ENCODE results near the gene DONSON.

DONSON gene

GRCh38 chr21:33549848-33550771, 38.4 kb downstream of the DONSON start:
- H3K36me3 ChIP-seq = peaks cover 88% of the 10 kb centered on the region
- H3K27me3 ChIP-seq (ENCODE audit: insufficient read depth, low read depth, severe bottlenecking) = no peaks in the 10 kb centered on the region
- TF ChIP-seq CTCF (IDR thresholded peaks at IDR 0.05; ENCODE audit: low read depth, low read length) = no peak
- no peaks in the 10 kb centered on the region for H3K9me3 ChIP-seq (ENCODE audit: severe bottlenecking)
- DNase-seq = no peak
- H3K27ac ChIP-seq = no peak overlapping the region
- H3K4me3 ChIP-seq (ENCODE audit: low read depth, low read length) = no peak overlapping the region

GRCh38 chr21:33546086-33546485, 42.4 kb downstream of the DONSON start:
- no peak for DNase-seq
- Histone ChIP-seq H3K4me3 (ENCODE audit: low read depth, low read length) (no peak overlapping the region), H3K27me3 (ENCODE audit: insufficient read depth, low read depth, severe bottlenecking) (no peaks in the 10 kb centered on the region), H3K27ac (no peak overlapping the region), H3K36me3 (peaks cover 75% of the 10 kb centered on the region), H3K9me3 (ENCODE audit: severe bottlenecking) (no peaks in the 10 kb centered on the region)
- TF ChIP-seq CTCF (IDR thresholded peaks at IDR 0.05; ENCODE audit: low read depth, low read length) = no peak

- peak overlapping the region; percentile 96 for H3K4me3 ChIP-seq (ENCODE audit: low read depth, low read length)
- no peaks in the 10 kb centered on the region for H3K9me3 ChIP-seq (ENCODE audit: severe bottlenecking)
- peaks cover 66% of the 10 kb centered on the region for H3K36me3 ChIP-seq
- no peak for TF ChIP-seq CTCF (IDR thresholded peaks at IDR 0.05; ENCODE audit: low read depth, low read length)
- H3K27me3 ChIP-seq (ENCODE audit: insufficient read depth, low read depth, severe bottlenecking) = no peaks in the 10 kb centered on the region
- no peak for DNase-seq
- H3K27ac ChIP-seq = peak overlapping the region; percentile 100
Measured at GRCh38 chr21:33544451-33545195, 43.9 kb downstream of the DONSON start.

- peak; percentile 91 for DNase-seq
- Histone ChIP-seq H3K27me3 (ENCODE audit: insufficient read depth, low read depth, severe bottlenecking) (no peaks in the 10 kb centered on the region), H3K9me3 (ENCODE audit: severe bottlenecking) (no peaks in the 10 kb centered on the region), H3K36me3 (peaks cover 66% of the 10 kb centered on the region), H3K4me3 (ENCODE audit: low read depth, low read length) (peak overlapping the region; percentile 96), H3K27ac (peak overlapping the region; percentile 100)
- TF ChIP-seq CTCF (IDR thresholded peaks at IDR 0.05; ENCODE audit: low read depth, low read length) = no peak
Measured at GRCh38 chr21:33543505-33544129, 44.9 kb downstream of the DONSON start.

- peak; percentile 100 for DNase-seq
- peak within 1 kb of the TSS; percentile 96 for H3K4me3 ChIP-seq (ENCODE audit: low read depth, low read length)
- H3K36me3 ChIP-seq = peaks cover 66% of the 10 kb centered on the region
- no peaks in the 10 kb centered on the region for H3K9me3 ChIP-seq (ENCODE audit: severe bottlenecking)
- no peaks in the 10 kb centered on the region for H3K27me3 ChIP-seq (ENCODE audit: insufficient read depth, low read depth, severe bottlenecking)
- peak within 1 kb of the TSS; percentile 100 for H3K27ac ChIP-seq
- no peak for TF ChIP-seq CTCF (IDR thresholded peaks at IDR 0.05; ENCODE audit: low read depth, low read length)
Measured at GRCh38 chr21:33542640-33543504, 45.6 kb downstream of the DONSON start, which contains the start of gene SON. Gene SON (plus strand): TSS chr21:33543038. CDS start chr21:33543093, 55 bp downstream.
